GM15510 (cell line): Measurements from ENCODE around the gene TEDC2.

Experiments used
- POLR2A ChIP-seq: IDR thresholded peaks from 3 replicates; pipeline ENCODE4 v1.6.1; 2011; ENCODE audit warnings: borderline replicate concordance; ENCODE audit not compliant: insufficient read length; ENCODE audit errors: extremely low read depth

Gene TEDC2

DNA sequence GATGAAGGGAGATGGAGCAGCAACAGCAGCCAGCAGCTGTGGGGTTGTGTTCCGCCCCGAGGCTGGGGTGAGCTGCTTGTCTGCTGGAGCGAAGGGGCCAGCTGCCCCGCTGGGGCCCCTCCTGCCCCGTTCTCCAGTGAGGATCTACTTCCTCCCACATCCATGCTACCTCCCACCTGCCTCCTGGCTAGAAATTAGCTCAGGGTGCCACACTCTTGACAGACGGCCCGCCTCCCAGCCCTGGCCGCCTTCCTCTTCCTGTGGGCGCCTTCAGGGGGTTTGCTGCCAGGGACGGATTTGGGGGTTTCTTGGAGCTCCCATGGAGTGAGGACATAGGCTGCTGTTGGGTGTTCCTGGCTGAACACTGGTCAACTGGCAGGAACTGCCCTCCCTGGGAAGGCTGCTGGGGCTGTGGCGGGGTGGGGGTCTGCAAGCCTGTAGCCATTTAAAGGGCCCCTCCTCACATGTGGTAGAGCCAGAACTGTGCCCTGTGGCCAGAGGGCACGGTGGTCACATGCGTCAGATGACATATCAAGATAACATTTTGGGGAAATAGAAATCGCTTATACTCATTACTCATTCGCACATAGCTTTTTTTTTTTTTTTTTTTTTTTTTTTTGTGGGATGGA lies 28.1 kb downstream of the TEDC2 start:
- TF ChIP-seq POLR2A = no peak

- no peak for TF ChIP-seq POLR2A
These were observed 29.7 kb downstream of the TEDC2 start for GRCh38 chr16:2489581-2489980.

DNA sequence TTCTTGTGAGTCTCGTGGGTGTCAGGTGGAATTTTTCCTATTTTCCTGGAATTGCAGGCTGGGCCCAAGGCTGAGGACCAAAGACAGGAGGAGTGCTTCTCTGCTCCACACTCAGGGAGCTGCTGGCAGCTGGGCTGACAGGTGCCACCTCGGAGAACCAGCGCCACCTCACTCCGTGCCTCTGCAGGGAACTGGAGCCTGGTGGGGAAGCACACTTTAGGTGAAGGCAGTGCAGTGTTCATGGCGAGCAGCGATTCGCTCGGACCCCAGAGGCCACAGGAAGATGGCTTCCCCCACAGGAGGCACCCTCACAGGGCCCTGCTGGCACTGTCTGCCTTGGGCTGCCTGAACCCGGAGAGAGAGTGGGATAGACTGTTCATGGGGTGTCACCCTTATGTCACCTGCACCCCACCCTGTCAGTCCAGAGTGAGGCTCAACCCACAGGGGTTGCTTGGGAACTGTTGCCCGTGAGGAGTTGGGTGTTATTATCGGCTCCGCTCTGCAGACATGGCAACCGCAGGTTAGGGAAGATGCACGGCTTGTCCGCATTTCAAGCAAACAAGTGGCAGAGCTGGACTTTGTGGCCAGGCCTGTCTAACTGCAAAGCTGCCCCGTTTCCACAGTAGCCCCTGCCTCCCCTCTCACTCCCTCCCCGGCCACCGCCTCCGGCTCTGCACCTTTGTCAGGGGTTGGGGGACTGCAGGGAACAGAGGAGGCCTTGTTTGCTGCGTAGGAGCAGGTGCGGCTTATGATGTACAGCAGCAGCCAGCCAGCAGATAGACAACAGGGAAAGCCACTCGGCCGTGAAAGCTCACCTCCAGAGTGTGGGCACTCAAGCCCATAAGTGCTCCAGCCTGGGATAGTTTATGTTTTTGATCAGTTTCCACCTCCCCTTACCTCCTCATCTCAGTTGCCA lies 30.5 kb downstream of the TEDC2 start:
- TF ChIP-seq POLR2A = no peak

DNA sequence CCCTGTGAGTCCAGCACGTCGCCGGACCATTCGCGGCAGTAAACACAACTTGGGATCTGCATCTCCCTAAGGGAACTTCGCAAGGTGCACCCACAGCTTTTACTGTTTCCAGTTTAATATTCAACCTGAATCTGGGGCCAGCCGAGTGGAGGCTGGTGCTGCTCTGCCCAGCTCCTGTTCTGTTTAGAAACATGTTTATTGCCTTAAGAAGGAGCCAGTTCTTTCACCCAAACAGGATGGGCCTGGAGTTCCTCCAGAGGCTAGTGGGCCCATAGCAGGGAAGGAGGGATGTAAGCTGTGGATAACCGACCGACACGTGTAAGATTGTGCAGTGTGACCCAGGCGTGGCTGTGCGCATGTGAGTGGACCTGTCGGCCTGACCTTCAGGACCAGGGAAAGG lies 32.4 kb downstream of the TEDC2 start:
- no peak for TF ChIP-seq POLR2A

DNA sequence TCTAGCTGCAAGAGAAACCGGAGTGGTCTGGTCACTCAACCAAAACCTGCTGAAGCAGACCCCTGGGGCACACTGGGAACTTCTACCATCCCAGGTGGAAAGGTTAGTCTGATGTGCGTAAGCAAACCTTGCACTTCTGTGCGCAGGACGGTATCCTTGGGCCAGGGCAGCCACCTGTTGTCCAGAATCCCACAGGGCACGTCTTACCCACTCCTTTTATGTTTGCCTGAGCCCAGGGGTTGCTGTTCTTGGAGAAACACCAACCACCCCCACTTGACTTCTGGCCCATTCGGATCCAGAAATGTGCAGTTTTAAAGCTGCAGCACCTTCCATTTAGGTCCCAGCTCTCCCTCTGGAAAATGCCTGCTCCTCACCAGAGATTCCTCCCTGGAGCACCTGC lies 33.7 kb downstream of the TEDC2 start:
- TF ChIP-seq POLR2A = no peak

GRCh38 chr16:2494616-2495015 lies 34.7 kb downstream of the TEDC2 start:
- TF ChIP-seq POLR2A = no peak

DNA sequence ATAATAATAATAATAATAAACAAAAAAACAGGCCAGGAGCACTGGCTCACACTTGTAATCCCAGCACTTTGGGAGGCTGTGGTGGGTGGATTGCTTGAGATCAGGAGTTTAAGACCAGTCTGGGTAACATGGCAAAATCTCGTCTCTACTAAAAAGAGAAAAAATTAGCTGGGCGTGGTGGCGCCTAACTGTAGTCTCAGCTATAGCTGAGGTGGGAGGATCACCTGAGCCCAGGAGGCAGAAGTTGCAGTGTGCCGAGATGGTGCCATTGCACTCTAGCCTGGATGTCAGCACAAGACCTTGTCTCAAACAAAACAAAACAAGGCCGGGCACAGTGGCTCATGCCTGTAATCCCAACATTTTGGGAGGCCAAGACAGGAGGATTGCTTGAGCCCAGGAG lies 35.1 kb downstream of the TEDC2 start:
- TF ChIP-seq POLR2A = no peak

DNA sequence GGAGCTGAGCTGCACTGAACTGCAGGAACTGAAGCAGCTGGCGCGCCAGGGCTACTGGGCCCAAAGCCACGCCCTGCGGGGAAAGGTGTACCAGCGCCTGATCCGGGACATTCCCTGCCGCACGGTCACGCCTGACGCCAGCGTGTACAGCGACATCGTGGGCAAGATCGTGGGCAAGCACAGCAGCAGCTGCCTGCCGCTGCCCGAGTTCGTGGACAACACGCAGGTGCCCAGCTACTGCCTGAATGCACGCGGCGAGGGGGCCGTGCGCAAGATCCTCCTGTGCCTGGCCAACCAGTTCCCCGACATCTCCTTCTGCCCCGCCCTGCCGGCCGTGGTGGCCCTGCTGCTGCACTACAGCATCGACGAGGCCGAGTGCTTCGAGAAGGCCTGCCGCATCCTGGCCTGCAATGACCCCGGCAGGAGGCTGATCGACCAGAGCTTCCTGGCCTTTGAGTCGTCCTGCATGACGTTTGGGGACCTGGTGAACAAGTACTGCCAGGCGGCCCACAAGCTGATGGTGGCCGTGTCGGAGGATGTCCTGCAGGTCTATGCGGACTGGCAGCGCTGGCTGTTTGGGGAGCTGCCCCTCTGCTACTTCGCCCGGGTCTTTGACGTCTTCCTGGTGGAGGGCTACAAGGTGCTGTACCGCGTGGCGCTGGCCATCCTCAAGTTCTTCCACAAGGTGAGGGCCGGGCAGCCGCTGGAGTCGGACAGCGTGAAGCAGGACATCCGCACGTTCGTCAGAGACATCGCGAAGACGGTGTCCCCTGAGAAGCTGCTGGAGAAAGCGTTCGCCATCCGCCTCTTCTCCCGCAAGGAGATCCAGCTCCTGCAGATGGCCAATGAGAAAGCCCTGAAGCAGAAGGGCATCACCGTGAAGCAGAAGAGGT lies 36.6 kb downstream of the TEDC2 start:
- TF ChIP-seq POLR2A = no peak

DNA sequence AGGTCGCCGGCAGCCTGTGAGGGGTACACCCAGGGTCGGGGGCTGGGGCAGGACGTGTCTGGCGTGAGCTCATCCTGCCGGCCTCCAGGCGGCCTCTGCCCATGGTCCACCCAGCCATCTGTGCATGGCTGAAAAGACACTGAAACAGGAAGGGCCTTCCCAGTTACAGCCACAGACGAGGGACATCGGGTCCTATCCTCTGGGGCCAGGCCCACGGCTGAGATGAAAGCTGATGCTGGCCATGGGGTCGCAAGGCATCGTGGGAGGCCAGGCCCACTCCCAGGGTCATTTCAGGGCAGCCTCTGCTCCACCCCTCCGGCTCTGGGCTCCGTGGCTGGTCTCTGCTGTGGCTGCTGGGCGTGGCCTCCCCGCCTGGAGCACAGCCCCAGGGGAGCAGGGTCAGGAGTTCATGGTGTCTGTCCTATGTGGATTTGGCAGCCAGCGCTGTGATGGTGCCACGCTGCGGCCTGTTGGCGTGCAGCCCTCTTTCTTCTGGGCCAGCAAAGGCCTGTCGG lies 37.3 kb downstream of the TEDC2 start:
- no peak for TF ChIP-seq POLR2A

GRCh38 chr16:2497695-2498484 lies 38.0 kb downstream of the TEDC2 start:
- TF ChIP-seq POLR2A = no peak

DNA sequence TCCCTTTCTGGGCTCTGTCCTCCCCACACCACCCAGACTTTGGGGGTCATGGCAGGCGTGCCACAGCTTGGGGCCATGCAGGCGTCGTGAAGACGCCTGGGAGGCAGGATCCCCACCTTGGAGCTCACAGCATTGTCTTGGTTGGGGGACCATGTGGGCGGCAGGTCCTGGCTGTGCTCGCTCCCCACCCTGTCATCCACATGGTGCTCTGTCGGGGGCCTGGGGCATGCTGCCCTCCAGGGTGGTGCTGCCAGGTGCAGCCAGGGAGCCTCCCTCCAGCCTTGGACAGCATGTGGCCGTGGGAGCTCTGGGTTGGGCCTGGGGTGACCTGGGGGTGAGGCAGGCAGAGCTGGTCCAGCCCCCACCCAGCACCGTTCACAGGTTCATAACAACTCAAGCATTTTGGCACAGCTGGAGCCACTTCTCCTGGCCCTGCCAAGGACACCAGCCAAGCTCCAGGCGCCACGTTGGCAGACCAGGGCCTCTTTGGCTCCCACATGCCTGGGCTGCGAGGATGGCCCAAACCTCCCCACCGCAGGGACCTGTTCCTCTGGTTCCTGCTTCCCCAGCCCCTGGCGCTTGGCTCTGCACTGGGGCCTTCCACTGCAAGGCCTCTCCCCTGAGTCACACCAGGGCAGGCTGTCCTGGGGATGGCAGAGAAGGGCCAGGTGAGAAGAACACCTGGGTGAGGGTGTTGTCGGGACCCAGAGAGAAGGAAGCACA lies 38.8 kb downstream of the TEDC2 start:
- no peak for TF ChIP-seq POLR2A

- no peak for TF ChIP-seq POLR2A
These were observed 39.5 kb downstream of the TEDC2 start for GRCh38 chr16:2499454-2499853.

GRCh38 chr16:2499890-2500429 lies 40.1 kb downstream of the TEDC2 start:
- TF ChIP-seq POLR2A = no peak
